ENCODE measurements around the gene HEATR9.

DNA sequence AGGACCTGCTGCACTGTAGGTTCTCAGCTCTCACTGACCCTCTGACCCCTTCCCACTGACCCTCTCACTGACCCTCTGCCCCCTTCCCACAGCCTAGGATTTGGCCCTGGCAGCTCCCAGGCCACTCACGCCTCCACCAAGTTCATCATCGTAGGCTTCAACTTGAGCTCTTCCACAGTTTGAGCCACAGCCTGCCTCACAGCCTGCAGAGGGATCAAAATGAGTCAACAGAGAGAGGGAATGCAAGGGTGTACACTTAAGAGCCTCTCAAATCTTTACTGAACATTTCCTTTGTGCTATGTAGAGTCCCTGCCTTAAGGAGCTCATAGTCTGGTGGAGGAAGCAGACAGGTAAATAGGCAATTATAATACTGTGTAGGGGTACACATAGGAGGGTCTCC, 12.1 kb downstream of the HEATR9 start:
- TF ChIP-seq, protein P1, sequence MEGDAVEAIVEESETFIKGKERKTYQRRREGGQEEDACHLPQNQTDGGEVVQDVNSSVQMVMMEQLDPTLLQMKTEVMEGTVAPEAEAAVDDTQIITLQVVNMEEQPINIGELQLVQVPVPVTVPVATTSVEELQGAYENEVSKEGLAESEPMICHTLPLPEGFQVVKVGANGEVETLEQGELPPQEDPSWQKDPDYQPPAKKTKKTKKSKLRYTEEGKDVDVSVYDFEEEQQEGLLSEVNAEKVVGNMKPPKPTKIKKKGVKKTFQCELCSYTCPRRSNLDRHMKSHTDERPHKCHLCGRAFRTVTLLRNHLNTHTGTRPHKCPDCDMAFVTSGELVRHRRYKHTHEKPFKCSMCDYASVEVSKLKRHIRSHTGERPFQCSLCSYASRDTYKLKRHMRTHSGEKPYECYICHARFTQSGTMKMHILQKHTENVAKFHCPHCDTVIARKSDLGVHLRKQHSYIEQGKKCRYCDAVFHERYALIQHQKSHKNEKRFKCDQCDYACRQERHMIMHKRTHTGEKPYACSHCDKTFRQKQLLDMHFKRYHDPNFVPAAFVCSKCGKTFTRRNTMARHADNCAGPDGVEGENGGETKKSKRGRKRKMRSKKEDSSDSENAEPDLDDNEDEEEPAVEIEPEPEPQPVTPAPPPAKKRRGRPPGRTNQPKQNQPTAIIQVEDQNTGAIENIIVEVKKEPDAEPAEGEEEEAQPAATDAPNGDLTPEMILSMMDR (IDR thresholded peaks at IDR 0.05; ENCODE audit: low read depth, low read length): no peak
- no peak for TF ChIP-seq POLR2A (IDR thresholded peaks at IDR 0.05; ENCODE audit: extremely low read depth, insufficient read length)
- TF ChIP-seq MAX (IDR thresholded peaks at IDR 0.05; ENCODE audit: low read depth, low read length): no peak

Data from NB4 (cell line).